B cell (primary cell): ENCODE data around the gene OLFML2B. TPM values are rescaled to one million over a fixed set of nuclear protein-coding genes. Genes with fewer than 3 reads are reported as not detected.

Experiments
- ATAC-seq: fragments of 200-7000 bp; cut with Tn5 transposase; one replicate; pipeline ENCODE4 v1.10.0; 2021; ENCODE audit warnings: low read depth, mild to moderate bottlenecking, moderate number of reproducible peaks, moderate library complexity
- CTCF ChIA-PET: fragments of 350-600 bp; sonication (Branson Sonifier 250); formaldehyde crosslinking; loops from one replicate; lab custom pipeline; 2021; ENCODE audit warnings: antibody characterized with exemption, inconsistent platforms; lab: Charles Lee
- POLR2A ChIA-PET: fragments of 350-600 bp; sonication (Branson Sonifier 250); formaldehyde crosslinking; loops from one replicate; lab custom pipeline; 2021; ENCODE audit warnings: antibody characterized with exemption; lab: Charles Lee
- DNase-seq: peaks from one replicate; pipeline ENCODE4 v3.0.0; 2013
- H2AFZ ChIP-seq: 2 replicates; pipeline ENCODE4 v1.6.1; 2012; ENCODE audit warnings: mild to moderate bottlenecking, low read depth, low read length; ENCODE audit not compliant: insufficient read depth, poor library complexity, severe bottlenecking
- H3K27ac ChIP-seq, 2 donors: 1 replicate in 1 of 2; 2 replicates in 1 of 2; pipeline ENCODE4 v1.5.1; 2012 to 2013; ENCODE audit warnings: low read length in 2 of 2, mild to moderate bottlenecking in 2 of 2, moderate library complexity in 1 of 2
- H3K27me3 ChIP-seq, 4 experiments: fragments of 200-600 bp in 1 of 4; sonication (generic) in 1 of 4; replicated peaks in 1 of 4; 1 replicate in 2 of 4; 2 replicates in 2 of 4; pipeline versions ENCODE4 v1.6.1 to v1.7.0; 2013 to 2016; ENCODE audit warnings: low read length in 3 of 4, mild to moderate bottlenecking in 2 of 4, mixed read lengths in 1 of 4, moderate library complexity in 1 of 4; ENCODE audit not compliant: insufficient read depth in 4 of 4, control insufficient read depth in 3 of 4; ENCODE audit errors: control extremely low read depth in 1 of 4
- H3K36me3 ChIP-seq, 2 experiments: replicated peaks in 1 of 2; 1 replicate in 1 of 2; 2 replicates in 1 of 2; pipeline versions ENCODE4 v1.6.1 to v1.7.1; 2013; ENCODE audit warnings: low read length in 1 of 2; ENCODE audit not compliant: insufficient read depth in 2 of 2, control insufficient read depth in 1 of 2; ENCODE audit errors: control extremely low read depth in 1 of 2, extremely low read depth in 1 of 2
- H3K4me1 ChIP-seq, 2 donors: fragments of 200-600 bp in 1 of 2; sonication (generic) in 1 of 2; 1 replicate in 1 of 2; 2 replicates in 1 of 2; pipeline versions ENCODE4 v1.5.1 to v1.6.1; 2013 to 2017; ENCODE audit warnings: low read length in 2 of 2; ENCODE audit not compliant: control insufficient read depth in 2 of 2, insufficient read depth in 2 of 2
- H3K4me2 ChIP-seq: replicated peaks from 2 replicates; pipeline ENCODE3; 2012; ENCODE audit warnings: mild to moderate bottlenecking, low read depth, low read length; ENCODE audit not compliant: poor library complexity, severe bottlenecking
- H3K4me3 ChIP-seq, 5 experiments: fragments of 200-600 bp in 1 of 5; sonication (generic) in 1 of 5; 1 replicate in 3 of 5; 2 replicates in 2 of 5; pipeline versions ENCODE4 v1.5.1 to v1.7.0; 2011 to 2016; ENCODE audit warnings: low read length in 4 of 5, mild to moderate bottlenecking in 4 of 5, low read depth in 2 of 5, control low read depth in 1 of 5, moderate library complexity in 1 of 5; ENCODE audit not compliant: insufficient read depth in 1 of 5; ENCODE audit errors: control extremely low read depth in 1 of 5, extremely low read depth in 1 of 5
- H3K79me2 ChIP-seq: fragments of 200-600 bp; sonication (generic); one replicate; pipeline ENCODE4 v1.6.0; 2016; ENCODE audit warnings: low read length; ENCODE audit not compliant: control insufficient read depth, insufficient read depth
- H3K9ac ChIP-seq: fragments of 200-600 bp; sonication (generic); 2 replicates; pipeline ENCODE4 v1.6.1; 2017; ENCODE audit warnings: mild to moderate bottlenecking, low read length, moderate library complexity
- H3K9me3 ChIP-seq, 3 donors: one replicate each; pipeline versions ENCODE4 v1.6.1 to v1.7.1; 2013; ENCODE audit warnings: low read length in 2 of 3; ENCODE audit not compliant: control insufficient read depth in 2 of 3, insufficient read depth in 1 of 3; ENCODE audit errors: control extremely low read depth in 1 of 3
- H4K20me1 ChIP-seq: 2 replicates; pipeline ENCODE4 v1.6.0; 2012; ENCODE audit warnings: mild to moderate bottlenecking, low read length; ENCODE audit not compliant: insufficient read depth, control insufficient read depth, poor library complexity, severe bottlenecking
- H3K27ac Mint-ChIP-seq: one replicate; pipeline ENCODE4 v1.8.0; 2021; ENCODE audit warnings: mixed read lengths
- H3K27me3 Mint-ChIP-seq: one replicate; pipeline ENCODE4 v1.8.0; 2021; ENCODE audit warnings: mixed read lengths
- H3K4me1 Mint-ChIP-seq: one replicate; pipeline ENCODE4 v1.8.0; 2021; ENCODE audit warnings: mixed read lengths
- H3K4me3 Mint-ChIP-seq: one replicate; pipeline ENCODE4 v1.8.0; 2021; ENCODE audit warnings: mixed read lengths
- H3K9me3 Mint-ChIP-seq: one replicate; pipeline ENCODE4 v1.8.0; 2022; ENCODE audit warnings: mixed read lengths; ENCODE audit not compliant: insufficient read depth
- EZH2 ChIP-seq: IDR thresholded peaks from 2 replicates; pipeline ENCODE4 v1.6.1; 2012; ENCODE audit warnings: borderline replicate concordance, low read depth, mild to moderate bottlenecking, moderate library complexity, low read length; ENCODE audit not compliant: insufficient read depth, poor library complexity, severe bottlenecking
- WGBS: methylation state at CpG from one replicate; pipeline ENCODE4 v1.1.5; 2013; ENCODE audit warnings: missing lambda C conversion rate; ENCODE audit not compliant: insufficient coverage; 5-methylcytosine and 5-hydroxymethylcytosine counted together
- intact Hi-C: fragments of 100-400 bp; cut with micrococcal nuclease; formaldehyde crosslinking; loops from one replicate; pipeline ENCODE4 v1.10.0; 2022
- polyA plus RNA-seq: library from polyadenylated mRNA; depleted of rRNA; stranded (reverse); fragments of >200 nt; gene quantifications from 2 replicates; pipeline ENCODE4 v1.2.3, GENCODE V29; 2012
- total RNA-seq, 2 donors: library from RNA; stranded (reverse); fragments of 120-200 nt in 1 of 2; gene quantifications; 1 replicate in 1 of 2; 2 replicates in 1 of 2; pipeline versions ENCODE4 v1.2.3 to v1.2.4, GENCODE V29; 2013 to 2022
- TF ChIP-seq, protein P1 (sequence below): fragments of 200-600 bp; IDR thresholded peaks from one replicate; pipeline ENCODE4 v1.8.0; 2022; ENCODE audit warnings: antibody characterized with exemption, mild to moderate bottlenecking

OLFML2B gene
- total and polyA plus RNA-seq, 2 donors (not counting 1 experiment from before 2014, with no cell fraction given), result not detected

DNA sequence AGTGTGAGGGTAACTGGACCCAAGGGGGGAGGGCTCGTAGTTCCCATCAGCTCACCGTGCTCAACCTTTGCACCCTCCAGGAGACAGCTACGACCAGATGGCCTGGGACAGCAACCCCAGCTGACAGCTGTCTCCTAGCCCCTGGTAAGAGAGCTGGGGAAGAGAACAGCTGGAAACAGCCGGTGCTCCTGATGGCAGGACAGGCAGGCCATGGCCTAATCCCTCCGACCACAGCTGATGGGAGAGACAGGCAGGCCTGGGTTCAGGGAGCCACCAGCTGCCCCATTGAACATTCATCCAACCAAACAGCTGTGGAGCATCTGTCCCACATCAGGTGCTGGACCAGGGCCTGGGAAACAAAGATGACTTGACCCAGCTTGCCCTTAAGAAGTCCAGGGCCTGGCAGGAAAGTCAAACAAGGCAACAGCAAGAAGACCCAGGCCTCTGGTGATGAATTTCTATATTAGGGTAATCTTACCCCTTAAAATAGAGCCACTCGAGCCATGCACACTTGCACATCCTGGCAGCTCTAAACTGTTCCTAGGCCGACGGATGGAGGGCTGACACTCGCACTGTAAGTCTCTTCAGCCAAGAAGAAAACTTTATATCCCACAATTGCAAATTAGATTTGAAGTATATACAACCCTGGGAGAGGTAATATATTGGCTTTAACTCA lies 12.2 kb downstream of the OLFML2B start:
- H3K9me3 ChIP-seq, result peaks cover 0 to 6% (median 3%) of the 10 kb centered on the region in 3 donors
- no peaks in the 10 kb centered on the region for H3K79me2 ChIP-seq
- intact Hi-C loops, result no loop called here
- H3K27ac ChIP-seq, result no peak overlapping the region
- Mint-ChIP-seq H3K4me3 (no peak overlapping the region), H3K27ac (no peak overlapping the region), H3K27me3 (peaks cover 40% of the 10 kb centered on the region), H3K4me1 (no peaks in the 10 kb centered on the region), H3K9me3 (peaks cover 2% of the 10 kb centered on the region)
- H3K36me3 ChIP-seq, result no peaks in the 10 kb centered on the region
- H4K20me1 ChIP-seq, result no peaks in the 10 kb centered on the region
- WGBS, result 89% methylated on average over 5 of the region's 9 CpGs
- POLR2A ChIA-PET, result no interaction called here
- H3K4me1 ChIP-seq, result no peaks in the 10 kb centered on the region
- CTCF ChIA-PET, result no interaction called here
- H2AFZ ChIP-seq, result no peak overlapping the region
- H3K27me3 ChIP-seq, result no peaks in the 10 kb centered on the region
- no peak overlapping the region for H3K4me2 ChIP-seq
- no peak overlapping the region for H3K4me3 ChIP-seq
- ATAC-seq (no peak), DNase-seq (no peak)
- H3K9ac ChIP-seq, result no peak overlapping the region
- TF ChIP-seq, protein P1, sequence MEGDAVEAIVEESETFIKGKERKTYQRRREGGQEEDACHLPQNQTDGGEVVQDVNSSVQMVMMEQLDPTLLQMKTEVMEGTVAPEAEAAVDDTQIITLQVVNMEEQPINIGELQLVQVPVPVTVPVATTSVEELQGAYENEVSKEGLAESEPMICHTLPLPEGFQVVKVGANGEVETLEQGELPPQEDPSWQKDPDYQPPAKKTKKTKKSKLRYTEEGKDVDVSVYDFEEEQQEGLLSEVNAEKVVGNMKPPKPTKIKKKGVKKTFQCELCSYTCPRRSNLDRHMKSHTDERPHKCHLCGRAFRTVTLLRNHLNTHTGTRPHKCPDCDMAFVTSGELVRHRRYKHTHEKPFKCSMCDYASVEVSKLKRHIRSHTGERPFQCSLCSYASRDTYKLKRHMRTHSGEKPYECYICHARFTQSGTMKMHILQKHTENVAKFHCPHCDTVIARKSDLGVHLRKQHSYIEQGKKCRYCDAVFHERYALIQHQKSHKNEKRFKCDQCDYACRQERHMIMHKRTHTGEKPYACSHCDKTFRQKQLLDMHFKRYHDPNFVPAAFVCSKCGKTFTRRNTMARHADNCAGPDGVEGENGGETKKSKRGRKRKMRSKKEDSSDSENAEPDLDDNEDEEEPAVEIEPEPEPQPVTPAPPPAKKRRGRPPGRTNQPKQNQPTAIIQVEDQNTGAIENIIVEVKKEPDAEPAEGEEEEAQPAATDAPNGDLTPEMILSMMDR, result no peak
- no peak for TF ChIP-seq EZH2

DNA sequence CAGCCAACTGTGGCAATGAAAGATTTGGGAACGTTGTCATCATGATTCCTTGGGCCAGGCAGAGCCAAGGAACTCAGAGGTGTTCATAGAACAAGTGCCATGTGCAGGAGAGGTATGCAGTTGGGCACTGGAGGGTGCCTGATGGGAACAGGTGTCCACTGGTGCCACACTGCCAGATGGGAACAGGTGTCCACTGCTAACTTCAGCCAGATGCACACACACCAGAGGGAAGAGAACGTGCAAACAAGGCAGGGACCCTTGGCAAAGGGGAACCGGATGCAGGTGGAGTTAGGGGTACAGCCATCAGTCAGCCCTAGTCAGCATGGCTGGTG lies 13.5 kb downstream of the OLFML2B start:
- intact Hi-C loops, result no loop called here
- 88% methylated on average over 3 of the region's 3 CpGs for WGBS
- no peak for ATAC-seq

More for the DNA sequence above, 13.5 kb downstream of the OLFML2B start:
- Histone ChIP-seq H3K4me2 (no peak overlapping the region), H4K20me1 (no peaks in the 10 kb centered on the region), H3K4me1 (no peaks in the 10 kb centered on the region), H3K36me3 (no peaks in the 10 kb centered on the region), H3K27ac (no peak overlapping the region), H3K9ac (no peak overlapping the region), H3K79me2 (no peaks in the 10 kb centered on the region), H2AFZ (no peak overlapping the region), H3K9me3 (peaks cover 0 to 6% (median 3%) of the 10 kb centered on the region in 3 donors), H3K4me3 (no peak overlapping the region), H3K27me3 (no peaks in the 10 kb centered on the region)
- H3K27me3 Mint-ChIP-seq, result peaks cover 36% of the 10 kb centered on the region
- no peak for TF ChIP-seq EZH2
- TF ChIP-seq, protein P1, result no peak
- H3K9me3 Mint-ChIP-seq, result peaks cover 2% of the 10 kb centered on the region
- no peak overlapping the region for H3K4me3 Mint-ChIP-seq
- POLR2A ChIA-PET, result no interaction called here
- no peak for DNase-seq
- H3K27ac Mint-ChIP-seq, result no peak overlapping the region
- no peaks in the 10 kb centered on the region for H3K4me1 Mint-ChIP-seq
- CTCF ChIA-PET, result no interaction called here
